ENCODE measurements around the gene LRRC25.

The LRRC25 gene

DNA sequence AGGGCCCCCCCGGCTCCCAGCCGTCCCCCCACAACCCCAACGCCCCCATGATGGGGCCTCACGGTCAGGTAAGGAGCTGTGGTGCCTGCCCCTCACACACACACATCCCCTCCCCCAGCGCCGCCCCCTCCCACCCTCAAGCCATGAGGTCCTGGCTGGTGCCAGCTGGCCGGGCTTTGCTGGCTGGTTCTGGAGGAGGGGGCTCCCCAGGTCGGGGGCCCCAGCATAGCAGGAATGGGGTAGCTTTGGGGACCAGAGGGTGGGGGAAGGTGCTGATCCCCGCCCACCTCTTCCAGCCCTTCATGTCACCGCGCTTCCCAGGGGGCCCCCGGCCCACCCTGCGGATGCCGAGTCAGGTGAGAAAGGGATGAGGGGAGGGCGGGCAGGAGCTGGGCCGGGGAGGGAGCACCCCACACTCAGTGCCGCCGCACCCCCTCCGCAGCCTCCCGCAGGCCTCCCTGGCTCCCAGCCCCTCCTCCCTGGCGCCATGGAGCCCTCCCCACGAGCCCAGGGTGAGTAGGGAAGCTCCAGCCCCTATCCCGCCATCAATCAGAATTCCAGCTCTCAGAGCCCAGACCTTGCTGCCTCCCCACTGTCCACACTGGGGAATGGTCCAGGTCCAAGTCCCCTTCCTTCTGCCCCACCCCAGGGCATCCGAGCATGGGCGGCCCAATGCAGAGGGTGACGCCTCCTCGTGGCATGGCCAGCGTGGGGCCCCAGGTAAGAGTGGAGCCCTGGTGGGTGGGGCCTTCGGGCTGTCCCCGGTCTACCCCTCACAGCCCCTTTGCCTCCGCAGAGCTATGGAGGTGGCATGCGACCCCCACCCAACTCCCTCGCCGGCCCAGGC, 34.2 kb upstream of the LRRC25 start (continued):
- TF ChIP-seq ZNF670 (tag by site-specific recombination; IDR thresholded peaks at IDR 0.05; ENCODE audit: low read depth) (no peak), GLI4 (tag by site-specific recombination; IDR thresholded peaks at IDR 0.05) (no peak), ZFP41 (tag by site-specific recombination; IDR thresholded peaks at IDR 0.05; ENCODE audit: borderline replicate concordance) (no peak), ZNF843 (tag by site-specific recombination; IDR thresholded peaks at IDR 0.05) (no peak), KLF8 (tag by site-specific recombination; IDR thresholded peaks at IDR 0.05) (0 out of 2 replicates have a peak, but pooled peaks have one; percentile 24), ZSCAN23 (tag by site-specific recombination; IDR thresholded peaks at IDR 0.05) (no peak), ZNF391 (tag by site-specific recombination; IDR thresholded peaks at IDR 0.05; ENCODE audit: borderline replicate concordance, low read depth) (no peak), ZNF324 (tag by site-specific recombination; IDR thresholded peaks at IDR 0.05) (no peak), KLF1 (tag by site-specific recombination; IDR thresholded peaks at IDR 0.05) (peak; percentile 45), ZBTB44 (tag by site-specific recombination; IDR thresholded peaks at IDR 0.05) (no peak), ZNF449 (tag by site-specific recombination; IDR thresholded peaks at IDR 0.05) (no peak), BCL6B (tag by site-specific recombination; IDR thresholded peaks at IDR 0.05) (no peak), ZNF529 (tag by site-specific recombination; IDR thresholded peaks at IDR 0.05; ENCODE audit: insufficient replicate concordance) (no peak), HOXD13 (CRISPR knock-in tag; IDR thresholded peaks at IDR 0.05; ENCODE audit: borderline replicate concordance) (no peak), ZNF169 (tag by site-specific recombination; IDR thresholded peaks at IDR 0.05) (no peak), ZNF624 (tag by site-specific recombination; IDR thresholded peaks at IDR 0.05) (no peak), ZNF76 (tag by site-specific recombination; IDR thresholded peaks at IDR 0.05; ENCODE audit: borderline replicate concordance, low read depth) (peak; percentile 50; the same call in 1 of the 2 replicates), ZNF23 (tag by site-specific recombination; IDR thresholded peaks at IDR 0.05; ENCODE audit: borderline replicate concordance) (no peak), ZNF561 (tag by site-specific recombination; IDR thresholded peaks at IDR 0.05; ENCODE audit: borderline replicate concordance) (no peak), ZNF132 (tag by site-specific recombination; IDR thresholded peaks at IDR 0.05; ENCODE audit: borderline replicate concordance) (no peak), GFI1B (tag by site-specific recombination; IDR thresholded peaks at IDR 0.05) (no peak), ZNF610 (tag by site-specific recombination; IDR thresholded peaks at IDR 0.05; ENCODE audit: borderline replicate concordance) (no peak), ZNF335 (tag by site-specific recombination; conservative IDR thresholded peaks at IDR 0.05) (no peak)
- TF ChIP-seq, protein P1, sequence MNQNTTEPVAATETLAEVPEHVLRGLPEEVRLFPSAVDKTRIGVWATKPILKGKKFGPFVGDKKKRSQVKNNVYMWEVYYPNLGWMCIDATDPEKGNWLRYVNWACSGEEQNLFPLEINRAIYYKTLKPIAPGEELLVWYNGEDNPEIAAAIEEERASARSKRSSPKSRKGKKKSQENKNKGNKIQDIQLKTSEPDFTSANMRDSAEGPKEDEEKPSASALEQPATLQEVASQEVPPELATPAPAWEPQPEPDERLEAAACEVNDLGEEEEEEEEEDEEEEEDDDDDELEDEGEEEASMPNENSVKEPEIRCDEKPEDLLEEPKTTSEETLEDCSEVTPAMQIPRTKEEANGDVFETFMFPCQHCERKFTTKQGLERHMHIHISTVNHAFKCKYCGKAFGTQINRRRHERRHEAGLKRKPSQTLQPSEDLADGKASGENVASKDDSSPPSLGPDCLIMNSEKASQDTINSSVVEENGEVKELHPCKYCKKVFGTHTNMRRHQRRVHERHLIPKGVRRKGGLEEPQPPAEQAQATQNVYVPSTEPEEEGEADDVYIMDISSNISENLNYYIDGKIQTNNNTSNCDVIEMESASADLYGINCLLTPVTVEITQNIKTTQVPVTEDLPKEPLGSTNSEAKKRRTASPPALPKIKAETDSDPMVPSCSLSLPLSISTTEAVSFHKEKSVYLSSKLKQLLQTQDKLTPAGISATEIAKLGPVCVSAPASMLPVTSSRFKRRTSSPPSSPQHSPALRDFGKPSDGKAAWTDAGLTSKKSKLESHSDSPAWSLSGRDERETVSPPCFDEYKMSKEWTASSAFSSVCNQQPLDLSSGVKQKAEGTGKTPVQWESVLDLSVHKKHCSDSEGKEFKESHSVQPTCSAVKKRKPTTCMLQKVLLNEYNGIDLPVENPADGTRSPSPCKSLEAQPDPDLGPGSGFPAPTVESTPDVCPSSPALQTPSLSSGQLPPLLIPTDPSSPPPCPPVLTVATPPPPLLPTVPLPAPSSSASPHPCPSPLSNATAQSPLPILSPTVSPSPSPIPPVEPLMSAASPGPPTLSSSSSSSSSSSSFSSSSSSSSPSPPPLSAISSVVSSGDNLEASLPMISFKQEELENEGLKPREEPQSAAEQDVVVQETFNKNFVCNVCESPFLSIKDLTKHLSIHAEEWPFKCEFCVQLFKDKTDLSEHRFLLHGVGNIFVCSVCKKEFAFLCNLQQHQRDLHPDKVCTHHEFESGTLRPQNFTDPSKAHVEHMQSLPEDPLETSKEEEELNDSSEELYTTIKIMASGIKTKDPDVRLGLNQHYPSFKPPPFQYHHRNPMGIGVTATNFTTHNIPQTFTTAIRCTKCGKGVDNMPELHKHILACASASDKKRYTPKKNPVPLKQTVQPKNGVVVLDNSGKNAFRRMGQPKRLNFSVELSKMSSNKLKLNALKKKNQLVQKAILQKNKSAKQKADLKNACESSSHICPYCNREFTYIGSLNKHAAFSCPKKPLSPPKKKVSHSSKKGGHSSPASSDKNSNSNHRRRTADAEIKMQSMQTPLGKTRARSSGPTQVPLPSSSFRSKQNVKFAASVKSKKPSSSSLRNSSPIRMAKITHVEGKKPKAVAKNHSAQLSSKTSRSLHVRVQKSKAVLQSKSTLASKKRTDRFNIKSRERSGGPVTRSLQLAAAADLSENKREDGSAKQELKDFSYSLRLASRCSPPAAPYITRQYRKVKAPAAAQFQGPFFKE (tag by site-specific recombination; IDR thresholded peaks at IDR 0.05; ENCODE audit: borderline replicate concordance): no peak
- TF ChIP-seq, protein P2, sequence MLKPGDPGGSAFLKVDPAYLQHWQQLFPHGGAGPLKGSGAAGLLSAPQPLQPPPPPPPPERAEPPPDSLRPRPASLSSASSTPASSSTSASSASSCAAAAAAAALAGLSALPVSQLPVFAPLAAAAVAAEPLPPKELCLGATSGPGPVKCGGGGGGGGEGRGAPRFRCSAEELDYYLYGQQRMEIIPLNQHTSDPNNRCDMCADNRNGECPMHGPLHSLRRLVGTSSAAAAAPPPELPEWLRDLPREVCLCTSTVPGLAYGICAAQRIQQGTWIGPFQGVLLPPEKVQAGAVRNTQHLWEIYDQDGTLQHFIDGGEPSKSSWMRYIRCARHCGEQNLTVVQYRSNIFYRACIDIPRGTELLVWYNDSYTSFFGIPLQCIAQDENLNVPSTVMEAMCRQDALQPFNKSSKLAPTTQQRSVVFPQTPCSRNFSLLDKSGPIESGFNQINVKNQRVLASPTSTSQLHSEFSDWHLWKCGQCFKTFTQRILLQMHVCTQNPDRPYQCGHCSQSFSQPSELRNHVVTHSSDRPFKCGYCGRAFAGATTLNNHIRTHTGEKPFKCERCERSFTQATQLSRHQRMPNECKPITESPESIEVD (tag by site-specific recombination; IDR thresholded peaks at IDR 0.05): no peak
- TF ChIP-seq, protein P3, sequence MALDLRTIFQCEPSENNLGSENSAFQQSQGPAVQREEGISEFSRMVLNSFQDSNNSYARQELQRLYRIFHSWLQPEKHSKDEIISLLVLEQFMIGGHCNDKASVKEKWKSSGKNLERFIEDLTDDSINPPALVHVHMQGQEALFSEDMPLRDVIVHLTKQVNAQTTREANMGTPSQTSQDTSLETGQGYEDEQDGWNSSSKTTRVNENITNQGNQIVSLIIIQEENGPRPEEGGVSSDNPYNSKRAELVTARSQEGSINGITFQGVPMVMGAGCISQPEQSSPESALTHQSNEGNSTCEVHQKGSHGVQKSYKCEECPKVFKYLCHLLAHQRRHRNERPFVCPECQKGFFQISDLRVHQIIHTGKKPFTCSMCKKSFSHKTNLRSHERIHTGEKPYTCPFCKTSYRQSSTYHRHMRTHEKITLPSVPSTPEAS (tag by site-specific recombination; IDR thresholded peaks at IDR 0.05): no peak

All from HEK293 (cell line).